Uterus (tissue), 2 donors: Measurements from ENCODE around the gene PSPN.

Experiments used
- POLR2A ChIP-seq, 2 donors: fragments of 450-650 bp; IDR thresholded peaks; one replicate each; pipeline ENCODE4 v1.6.1; 2016; ENCODE audit warnings: antibody characterized with exemption in 2 of 2, mild to moderate bottlenecking in 1 of 2, moderate library complexity in 1 of 2
- TF ChIP-seq, protein P1 (sequence below), 4 experiments: fragments of 200-600 bp in 2 of 4; fragments of 450-650 bp in 2 of 4; sonication (generic) in 2 of 4; IDR thresholded peaks; one replicate each; pipeline ENCODE4 v1.5.1; 2016 to 2019; ENCODE audit warnings: antibody characterized with exemption in 4 of 4, mild to moderate bottlenecking in 2 of 4, moderate library complexity in 1 of 4

DNA sequence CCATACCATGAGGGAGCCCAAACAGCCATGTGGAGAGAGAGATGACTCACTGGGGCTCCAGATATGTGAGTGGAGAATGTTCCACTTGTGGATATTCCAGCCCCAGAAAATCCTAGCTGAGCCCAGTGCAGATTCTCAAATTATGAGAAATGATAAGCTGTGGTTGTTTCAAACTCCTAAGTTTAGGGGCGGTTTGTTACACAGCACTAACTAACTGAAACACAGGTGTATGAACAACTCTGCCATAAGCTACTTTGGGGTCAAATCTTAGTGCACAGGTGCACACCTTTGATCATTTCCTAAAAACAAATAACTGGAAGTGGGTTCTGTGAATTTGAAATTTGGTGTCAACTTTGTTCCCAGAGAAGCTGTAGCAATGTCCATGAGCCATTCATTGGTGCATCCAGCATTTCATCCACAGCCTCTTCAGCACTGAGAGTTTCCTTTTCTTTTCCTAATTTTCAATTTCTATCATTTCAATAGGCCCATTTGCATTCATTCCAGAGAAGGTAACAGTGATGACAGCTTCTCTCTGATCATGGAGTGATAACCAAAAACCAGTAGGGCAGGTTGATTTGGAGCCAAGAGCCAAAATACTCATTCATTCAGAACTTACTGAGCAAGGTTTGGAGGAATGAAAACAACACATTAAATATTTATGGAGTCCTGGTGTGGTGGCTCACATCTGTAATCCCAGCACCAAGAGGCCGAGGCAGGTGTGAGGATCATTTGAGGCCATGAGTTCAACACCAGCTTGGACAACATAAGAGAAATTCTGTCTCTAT is 23.2 kb downstream of the PSPN start:
- TF ChIP-seq, protein P1, sequence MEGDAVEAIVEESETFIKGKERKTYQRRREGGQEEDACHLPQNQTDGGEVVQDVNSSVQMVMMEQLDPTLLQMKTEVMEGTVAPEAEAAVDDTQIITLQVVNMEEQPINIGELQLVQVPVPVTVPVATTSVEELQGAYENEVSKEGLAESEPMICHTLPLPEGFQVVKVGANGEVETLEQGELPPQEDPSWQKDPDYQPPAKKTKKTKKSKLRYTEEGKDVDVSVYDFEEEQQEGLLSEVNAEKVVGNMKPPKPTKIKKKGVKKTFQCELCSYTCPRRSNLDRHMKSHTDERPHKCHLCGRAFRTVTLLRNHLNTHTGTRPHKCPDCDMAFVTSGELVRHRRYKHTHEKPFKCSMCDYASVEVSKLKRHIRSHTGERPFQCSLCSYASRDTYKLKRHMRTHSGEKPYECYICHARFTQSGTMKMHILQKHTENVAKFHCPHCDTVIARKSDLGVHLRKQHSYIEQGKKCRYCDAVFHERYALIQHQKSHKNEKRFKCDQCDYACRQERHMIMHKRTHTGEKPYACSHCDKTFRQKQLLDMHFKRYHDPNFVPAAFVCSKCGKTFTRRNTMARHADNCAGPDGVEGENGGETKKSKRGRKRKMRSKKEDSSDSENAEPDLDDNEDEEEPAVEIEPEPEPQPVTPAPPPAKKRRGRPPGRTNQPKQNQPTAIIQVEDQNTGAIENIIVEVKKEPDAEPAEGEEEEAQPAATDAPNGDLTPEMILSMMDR (IDR thresholded peaks at IDR 0.05) = no peak
- TF ChIP-seq POLR2A (IDR thresholded peaks at IDR 0.05) = no peak
